C4-2B (cell line): ENCODE data around the gene CALCOCO2.
A peak's percentile ranks its signal among the peaks of the same experiment; 100 is the strongest.

Experiments
- H3K27ac ChIP-seq: fragments of 450-650 bp; 2 replicates; pipeline ENCODE4 v1.5.1; 2017
- ZFX ChIP-seq: fragments of 450-650 bp; IDR thresholded peaks from 2 replicates; pipeline ENCODE4 v1.6.1; 2017
- TF ChIP-seq, protein P1 (sequence below): fragments of 450-650 bp; conservative IDR thresholded peaks from 2 replicates; pipeline ENCODE4 v1.5.1; 2017; ENCODE audit warnings: mild to moderate bottlenecking

CALCOCO2 gene

DNA sequence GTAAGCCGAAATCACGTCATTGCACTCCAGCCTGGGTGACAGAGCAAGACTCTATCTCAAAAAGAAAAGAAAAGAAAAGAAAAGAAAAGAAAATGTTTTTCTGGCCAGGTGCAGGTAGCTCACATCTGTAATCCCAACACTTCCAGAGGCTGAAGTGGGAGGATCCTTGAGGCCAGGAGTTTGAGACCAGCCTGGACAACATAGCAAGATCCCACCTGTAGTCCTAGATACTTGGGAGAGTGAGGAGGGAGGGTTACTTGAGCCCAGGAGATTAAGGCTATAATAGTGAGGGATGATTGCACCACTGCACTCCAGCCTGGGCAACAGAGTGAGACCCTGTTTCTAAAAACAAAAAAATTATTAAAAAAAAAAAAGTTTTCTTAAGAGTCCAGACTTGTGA lies 59.3 kb downstream of the CALCOCO2 start:
- TF ChIP-seq, protein P1, sequence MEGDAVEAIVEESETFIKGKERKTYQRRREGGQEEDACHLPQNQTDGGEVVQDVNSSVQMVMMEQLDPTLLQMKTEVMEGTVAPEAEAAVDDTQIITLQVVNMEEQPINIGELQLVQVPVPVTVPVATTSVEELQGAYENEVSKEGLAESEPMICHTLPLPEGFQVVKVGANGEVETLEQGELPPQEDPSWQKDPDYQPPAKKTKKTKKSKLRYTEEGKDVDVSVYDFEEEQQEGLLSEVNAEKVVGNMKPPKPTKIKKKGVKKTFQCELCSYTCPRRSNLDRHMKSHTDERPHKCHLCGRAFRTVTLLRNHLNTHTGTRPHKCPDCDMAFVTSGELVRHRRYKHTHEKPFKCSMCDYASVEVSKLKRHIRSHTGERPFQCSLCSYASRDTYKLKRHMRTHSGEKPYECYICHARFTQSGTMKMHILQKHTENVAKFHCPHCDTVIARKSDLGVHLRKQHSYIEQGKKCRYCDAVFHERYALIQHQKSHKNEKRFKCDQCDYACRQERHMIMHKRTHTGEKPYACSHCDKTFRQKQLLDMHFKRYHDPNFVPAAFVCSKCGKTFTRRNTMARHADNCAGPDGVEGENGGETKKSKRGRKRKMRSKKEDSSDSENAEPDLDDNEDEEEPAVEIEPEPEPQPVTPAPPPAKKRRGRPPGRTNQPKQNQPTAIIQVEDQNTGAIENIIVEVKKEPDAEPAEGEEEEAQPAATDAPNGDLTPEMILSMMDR = no peak
- no peak for TF ChIP-seq ZFX
- no peak overlapping the region for H3K27ac ChIP-seq

DNA sequence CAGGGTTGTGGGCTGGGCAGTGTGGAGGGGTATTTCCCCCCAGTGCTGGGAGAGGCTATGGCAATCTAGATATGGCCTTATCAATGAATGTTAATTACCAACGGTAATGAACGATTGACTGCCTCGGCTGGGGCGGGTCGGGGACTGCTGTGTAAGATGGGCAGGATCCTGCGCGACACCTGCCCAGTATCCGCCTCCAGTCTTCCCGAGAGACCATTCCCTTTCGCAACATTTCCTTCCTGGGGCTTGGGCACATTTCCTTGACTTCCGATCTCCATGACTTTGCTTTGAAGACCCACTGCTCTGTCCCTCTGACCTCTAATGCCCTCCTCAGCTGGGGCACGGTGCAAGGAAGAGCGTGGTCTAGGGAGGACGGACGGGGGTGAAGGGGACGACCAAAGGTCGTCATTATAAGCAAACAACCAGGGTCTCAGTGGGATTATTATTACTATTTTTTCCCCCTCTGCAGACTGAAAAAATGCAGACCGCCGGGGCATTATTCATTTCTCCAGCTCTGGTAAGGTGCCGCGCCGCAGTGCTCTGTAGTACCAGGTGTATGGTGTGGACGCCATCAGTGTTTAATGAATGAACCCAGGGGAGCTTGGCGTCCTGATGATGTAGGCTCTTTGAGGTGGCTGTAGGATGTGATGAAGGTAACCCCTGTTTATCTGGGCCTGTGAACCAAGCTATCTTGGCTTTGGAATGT lies 62.3 kb downstream of the CALCOCO2 start:
- H3K27ac ChIP-seq = peak overlapping the region; percentile 96
- peak; percentile 10; the same call in 1 of the 2 replicates for TF ChIP-seq ZFX
- TF ChIP-seq, protein P1 = no peak

DNA sequence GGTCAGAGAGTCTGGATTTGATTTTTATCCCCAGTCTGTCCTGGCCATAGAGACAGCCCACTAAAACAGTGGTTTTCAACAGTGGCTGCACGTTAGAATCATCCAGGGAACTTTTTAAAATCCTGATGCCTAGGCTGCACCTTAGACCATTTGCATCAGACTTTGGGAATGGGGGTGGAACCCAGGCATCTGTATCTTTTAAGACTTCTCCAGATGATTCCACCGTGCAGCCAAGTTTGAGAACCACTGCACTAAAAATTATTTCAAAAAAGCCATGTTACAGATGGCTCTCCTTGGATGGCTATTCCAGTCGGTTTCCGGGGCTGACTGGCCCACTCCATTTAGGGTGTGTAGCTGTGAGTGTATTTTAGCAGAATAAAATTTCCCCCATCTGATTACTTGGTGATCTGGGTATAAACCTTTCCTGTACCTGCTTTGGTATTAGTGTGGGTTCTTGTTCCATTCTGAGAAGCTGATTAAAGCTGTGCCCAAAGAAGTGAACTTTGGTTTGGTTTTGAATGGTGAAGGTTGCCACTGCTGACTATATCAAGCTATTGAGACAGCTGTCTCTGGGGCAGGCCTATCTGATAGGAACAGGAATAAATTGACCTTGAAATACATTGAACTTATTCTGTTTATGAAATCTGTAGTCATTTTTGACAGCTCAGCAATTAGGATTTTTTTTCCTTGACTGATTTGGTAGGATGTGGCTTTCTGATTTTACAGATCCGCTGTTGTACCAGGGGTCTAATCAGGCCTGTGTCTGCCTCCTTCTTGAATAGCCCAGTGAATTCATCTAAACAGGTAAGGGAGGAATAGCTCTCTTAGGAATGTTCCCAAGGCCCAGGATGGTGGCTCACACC lies 63.0 kb downstream of the CALCOCO2 start:
- TF ChIP-seq, protein P1 = no peak
- TF ChIP-seq ZFX = no peak
- peak overlapping the region; percentile 96 for H3K27ac ChIP-seq

DNA sequence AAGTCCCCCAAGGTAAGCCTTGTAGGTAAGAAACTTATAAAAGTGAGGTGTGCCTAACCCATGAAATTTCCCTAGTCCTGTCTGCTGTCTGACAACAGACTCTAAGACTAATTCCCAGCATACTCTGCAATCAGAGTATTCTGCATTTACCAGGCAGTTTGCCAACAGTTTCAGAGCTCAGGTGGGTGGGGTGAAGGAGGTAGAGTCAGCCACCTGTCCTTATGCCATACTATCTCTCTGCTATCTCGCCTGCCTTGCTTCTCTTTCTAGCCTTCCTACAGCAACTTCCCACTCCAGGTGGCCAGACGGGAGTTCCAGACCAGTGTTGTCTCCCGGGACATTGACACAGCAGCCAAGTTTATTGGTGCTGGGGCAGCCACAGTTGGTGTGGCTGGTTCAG lies 64.1 kb downstream of the CALCOCO2 start:
- H3K27ac ChIP-seq = no peak overlapping the region
- no peak for TF ChIP-seq ZFX

DNA sequence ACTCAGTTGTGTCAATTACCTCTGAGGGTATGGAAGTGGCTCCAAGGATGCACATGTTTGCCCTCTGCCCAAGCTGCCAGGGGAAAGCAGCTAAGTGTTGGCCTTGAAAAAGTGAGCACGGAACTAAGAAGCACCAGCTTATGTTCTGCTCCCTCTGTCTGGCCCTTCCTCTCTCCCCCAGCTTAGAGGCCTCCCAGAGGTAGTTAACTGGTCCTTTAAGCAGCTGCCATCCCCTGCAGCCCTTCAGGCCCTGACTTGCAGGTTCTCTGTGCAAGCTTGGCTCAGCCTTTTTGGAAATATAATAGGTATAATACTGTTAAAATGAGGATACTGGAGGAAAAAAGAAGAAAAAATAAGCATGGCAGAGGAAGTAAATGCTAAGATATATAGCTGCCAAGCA lies 70.4 kb downstream of the CALCOCO2 start:
- TF ChIP-seq, protein P1 = no peak
- TF ChIP-seq ZFX = no peak
- H3K27ac ChIP-seq = no peak overlapping the region

DNA sequence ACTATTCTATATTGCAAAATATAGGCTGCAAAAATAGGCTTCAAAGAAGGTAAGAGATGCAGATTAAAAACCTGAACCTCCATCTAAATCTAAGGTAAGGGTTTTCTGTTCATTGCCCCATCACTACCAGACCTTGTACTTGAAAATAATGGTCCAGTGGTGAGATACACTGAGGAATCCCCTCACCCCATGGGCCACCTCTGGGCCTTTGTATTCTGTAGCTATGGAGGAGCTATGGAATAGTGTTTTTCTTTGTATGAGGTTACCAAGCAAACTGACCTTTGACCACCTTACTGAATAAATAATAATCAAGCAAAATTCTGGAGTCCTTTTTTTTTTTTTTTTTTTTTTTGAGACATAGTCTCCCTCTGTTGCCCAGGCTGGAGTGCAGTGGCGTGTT lies 72.6 kb downstream of the CALCOCO2 start:
- no peak for TF ChIP-seq ZFX
- TF ChIP-seq, protein P1 = no peak
- H3K27ac ChIP-seq = no peak overlapping the region

DNA sequence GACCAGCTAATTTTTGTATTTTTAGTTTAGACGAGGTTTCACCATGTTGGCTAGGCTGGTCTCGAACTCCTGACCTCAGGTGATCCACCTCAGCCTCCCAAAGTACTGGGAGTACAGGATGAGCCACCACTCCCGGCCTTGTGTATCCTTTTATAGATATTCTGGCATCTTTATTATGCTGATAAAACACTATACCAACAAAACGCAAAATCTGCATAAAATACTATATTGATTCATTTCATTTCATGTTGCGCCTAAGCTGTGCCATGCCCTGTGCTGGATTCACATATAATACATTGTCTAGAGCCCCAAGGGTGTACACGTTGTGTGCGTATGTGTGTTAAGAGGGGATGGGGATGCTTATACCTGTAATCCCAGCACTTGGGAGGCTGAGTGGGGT lies 73.6 kb downstream of the CALCOCO2 start:
- no peak overlapping the region for H3K27ac ChIP-seq
- TF ChIP-seq, protein P1 = no peak
- no peak for TF ChIP-seq ZFX
